Testis (tissue), 2 donors: ENCODE results near the gene ANKRD27.

Experiments used
- CTCF ChIP-seq, 3 experiments: fragments of 450-650 bp in 2 of 3; fragments of 200-600 bp in 1 of 3; sonication (generic) in 1 of 3; IDR thresholded peaks; one replicate each; pipeline ENCODE4 v1.5.1; 2016 to 2019; ENCODE audit warnings: antibody characterized with exemption in 3 of 3, mild to moderate bottlenecking in 2 of 3, moderate library complexity in 1 of 3
- POLR2A ChIP-seq: fragments of 450-650 bp; IDR thresholded peaks from one replicate; pipeline ENCODE4 v1.6.1; 2017; ENCODE audit warnings: antibody characterized with exemption, mild to moderate bottlenecking, moderate library complexity

- no peak for TF ChIP-seq CTCF (IDR thresholded peaks at IDR 0.05)
- TF ChIP-seq POLR2A, result no peak
Measured at GRCh38 chr19:32615569-32615968, 59.4 kb downstream of the ANKRD27 start.
